Endothelial cell of umbilical vein (primary cell): ENCODE results near the gene FOXP1. TPM values are rescaled to one million over a fixed set of nuclear protein-coding genes. Genes with fewer than 3 reads are reported as not detected.

Experiments
- BruUV-seq: library from RNA; stranded (reverse); fragments of 400-500 nt; replicated peaks from 2 replicates; lab custom pipeline; 2021; lab: Mats Ljungman, UMichigan
- CTCF ChIA-PET: fragments of 300-600, 350-600 bp; sonication (Branson Sonifier 250); formaldehyde crosslinking; loops from one replicate; lab custom pipeline; 2021; ENCODE audit warnings: antibody characterized with exemption, inconsistent platforms; lab: Charles Lee
- POLR2A ChIA-PET: fragments of 300-600, 350-600 bp; sonication (Branson Sonifier 250); formaldehyde crosslinking; loops from one replicate; lab custom pipeline; 2021; ENCODE audit warnings: antibody characterized with exemption, inconsistent platforms; lab: Charles Lee
- DNase-seq: peaks from one replicate; pipeline ENCODE4 v3.0.0-alpha.2; 2011; ENCODE audit warnings: low read depth, low spot score
- FAIRE-seq: peaks from 2 replicates; lab custom pipeline; 2011; peaks lifted over from hg19 to GRCh38; lab: Jason Lieb, UNC
- H2AFZ ChIP-seq: 2 replicates; pipeline ENCODE4 v1.6.0; 2012; ENCODE audit warnings: low read depth, low read length, control low read depth, inconsistent platforms
- H3K27ac ChIP-seq: 2 replicates; pipeline ENCODE4 v1.5.1; 2011; ENCODE audit warnings: low read depth, mild to moderate bottlenecking, control low read depth, low read length, moderate library complexity; ENCODE audit not compliant: insufficient read depth
- H3K27me3 ChIP-seq, 2 experiments: 2 replicates each; pipeline versions ENCODE4 v1.6.0 to v1.6.1; 2011; ENCODE audit warnings: low read length in 2 of 2, mixed read lengths in 1 of 2; ENCODE audit not compliant: control insufficient read depth in 2 of 2, insufficient read depth in 2 of 2
- H3K36me3 ChIP-seq, 2 experiments: 2 replicates in 1 of 2; 3 replicates in 1 of 2; pipeline ENCODE4 v1.5.1; 2011; ENCODE audit warnings: low read length in 2 of 2, mild to moderate bottlenecking in 1 of 2, moderate library complexity in 1 of 2; ENCODE audit not compliant: control insufficient read depth in 2 of 2, insufficient read depth in 2 of 2; ENCODE audit errors: extremely low read depth in 1 of 2
- H3K4me1 ChIP-seq: 3 replicates; pipeline ENCODE4 v1.5.1; 2011; ENCODE audit warnings: mild to moderate bottlenecking, low read length; ENCODE audit not compliant: control insufficient read depth, insufficient read depth; ENCODE audit errors: extremely low read depth
- H3K4me2 ChIP-seq: 2 replicates; pipeline ENCODE4 v1.6.1; 2011; ENCODE audit warnings: low read length, control low read depth, mixed read lengths; ENCODE audit not compliant: insufficient read depth
- H3K4me3 ChIP-seq, 3 experiments: fragments of 200-600 bp in 1 of 3; sonication (generic), shearing (Covaris generic) in 1 of 3; replicated peaks in 1 of 3; 2 replicates each; pipeline ENCODE4 v1.5.1; 2011 to 2016; ENCODE audit warnings: control low read depth in 3 of 3, low read length in 3 of 3, mild to moderate bottlenecking in 2 of 3, inconsistent platforms in 1 of 3, low read depth in 1 of 3, moderate library complexity in 1 of 3; ENCODE audit not compliant: insufficient read depth in 1 of 3
- H3K79me2 ChIP-seq: 2 replicates; pipeline ENCODE4 v1.6.0; 2012; ENCODE audit warnings: low read length, inconsistent platforms; ENCODE audit not compliant: control insufficient read depth, insufficient read depth
- H3K9ac ChIP-seq: replicated peaks from 2 replicates; pipeline ENCODE3; 2011; ENCODE audit warnings: low read length, control low read depth; ENCODE audit not compliant: insufficient read depth; ENCODE audit errors: extremely low read depth
- H3K9me1 ChIP-seq: replicated peaks from 3 replicates; pipeline ENCODE4 v1.6.0; 2011; ENCODE audit warnings: mild to moderate bottlenecking, low read length; ENCODE audit not compliant: control insufficient read depth, insufficient read depth; ENCODE audit errors: extremely low read depth
- H3K9me3 ChIP-seq: replicated peaks from 2 replicates; pipeline ENCODE4 v1.5.1; 2012; ENCODE audit warnings: low read length, inconsistent platforms; ENCODE audit not compliant: control insufficient read depth, insufficient read depth
- H4K20me1 ChIP-seq: replicated peaks from 2 replicates; pipeline ENCODE3; 2011; ENCODE audit warnings: mild to moderate bottlenecking, low read length; ENCODE audit not compliant: control insufficient read depth, insufficient read depth; ENCODE audit errors: extremely low read depth
- CTCF ChIP-seq, 2 donors: IDR thresholded peaks; 1 replicate in 1 of 2; 2 replicates in 1 of 2; pipeline ENCODE4 v1.5.1; 2011; ENCODE audit warnings: low read length in 2 of 2, mild to moderate bottlenecking in 2 of 2, moderate library complexity in 2 of 2, control low read depth in 1 of 2, inconsistent platforms in 1 of 2, low read depth in 1 of 2; ENCODE audit not compliant: insufficient read depth in 1 of 2; ENCODE audit errors: extremely low read depth in 1 of 2
- EZH2 ChIP-seq: IDR thresholded peaks from 2 replicates; pipeline ENCODE4 v1.6.1; 2012; ENCODE audit warnings: borderline replicate concordance, low read depth, mild to moderate bottlenecking, moderate library complexity, low read length, inconsistent platforms; ENCODE audit not compliant: severe bottlenecking
- FOS ChIP-seq: IDR thresholded peaks from 2 replicates; pipeline ENCODE4 v1.6.1; 2011; ENCODE audit warnings: mild to moderate bottlenecking, low read length, moderate library complexity, borderline replicate concordance; ENCODE audit not compliant: insufficient read depth
- POLR2AphosphoS5 ChIP-seq: IDR thresholded peaks from 2 replicates; pipeline ENCODE4 v1.6.1; 2012; ENCODE audit warnings: low read depth, mild to moderate bottlenecking, control low read depth, low read length, moderate library complexity; ENCODE audit not compliant: insufficient read depth
- dilution Hi-C: fragments of 300-500 bp; cut with MboI; formaldehyde crosslinking; loops from one replicate; pipeline ENCODE4 v1.15.0; 2019; ENCODE audit warnings: low sequenced_read_pairs; ENCODE audit not compliant: extremely low pct_ligation_motif_present
- intact Hi-C: fragments of 100-400 bp; cut with micrococcal nuclease; formaldehyde crosslinking; loops from one replicate; pipeline ENCODE4 v1.10.0; 2022
- polyA plus RNA-seq, 4 experiments: library from polyadenylated mRNA; depleted of rRNA in 3 of 4; stranded (reverse) in 3 of 4; unstranded in 1 of 4; fragments of >200 nt; gene quantifications; 2 replicates each; pipeline versions ENCODE4 v1.2.1 to v1.2.3, GENCODE V29; 2011 to 2012; ENCODE audit warnings: missing spikeins in 1 of 4
- total RNA-seq: library from RNA; stranded (reverse); gene quantifications from 2 replicates; pipeline ENCODE4 v1.2.3, GENCODE V29; 2021

Gene FOXP1
- total and polyA plus RNA-seq, 2 donors (not counting 3 experiments of a cell fraction or from before 2014, with no cell fraction given): 41.0 to 107 TPM

- ChIA-PET CTCF (interaction anchor here (0.7 to 1.0 kb wide), 2 partner anchors 26 to 28 kb away, joined by 3 to 4 read pairs; no protein-coding TSS in a partner anchor), POLR2A (no interaction called here)
- no peak overlapping the region for H3K27ac ChIP-seq
- H3K4me1 ChIP-seq: no peaks in the 10 kb centered on the region
- peak; percentile 15 for DNase-seq
- dilution Hi-C loops: no loop called here
- H3K79me2 ChIP-seq: no peaks in the 10 kb centered on the region
- FAIRE-seq: no peak
- H3K9me3 ChIP-seq: no peaks in the 10 kb centered on the region
- intact Hi-C loops: no loop called here
- no peak overlapping the region for H3K4me3 ChIP-seq
- no peaks in the 10 kb centered on the region for H3K27me3 ChIP-seq
- no peak overlapping the region for H3K4me2 ChIP-seq
- H3K36me3 ChIP-seq: no peaks in the 10 kb centered on the region
- H3K9me1 ChIP-seq: no peaks in the 10 kb centered on the region
- TF ChIP-seq FOS (no peak), POLR2AphosphoS5 (no peak), EZH2 (no peak), CTCF (IDR thresholded peaks at IDR 0.05; ENCODE audit: extremely low read depth in 1 of 2, insufficient read depth in 1 of 2, low read depth in 1 of 2, low read length in 2 of 2) (no peak)
- BruUV-seq: no TSS peak
- no peak overlapping the region for H3K9ac ChIP-seq
- H4K20me1 ChIP-seq: no peaks in the 10 kb centered on the region
- no peak overlapping the region for H2AFZ ChIP-seq
Measured at GRCh38 chr3:71369701-71370391, 213.7 kb downstream of the FOXP1 start.
